ENCODE measurements around the gene WDR59. TPM values are rescaled to one million over a fixed set of nuclear protein-coding genes. Genes with fewer than 3 reads are reported as not detected.
A peak's percentile ranks its signal among the peaks of the same experiment; 100 is the strongest.
"Not testable (repeated sequence)": the region's sequence is repeated elsewhere in the genome, so short reads cannot be mapped to it uniquely, and the experiment has no call there.

Gene WDR59
- total RNA-seq, result 10 to 100 TPM; 35.0 to 62.3 (median 47.2) TPM
- 17.4 TPM for polyA plus RNA-seq
- long read RNA-seq, donor 1, full-length matches to known transcripts, result 7 of 60 reads
- long read RNA-seq, donor 1, partial matches to known transcripts, result 38 of 60 reads
- long read RNA-seq, donor 1, other reads (novel, unspliced or antisense), result 15 of 60 reads
- long read RNA-seq, donor 2, full-length matches to known transcripts, result 5 of 34 reads
- long read RNA-seq, donor 2, partial matches to known transcripts, result 19 of 34 reads
- long read RNA-seq, donor 2, other reads (novel, unspliced or antisense), result 10 of 34 reads
- long read RNA-seq, donor 3, full-length matches to known transcripts, result 2 of 31 reads
- long read RNA-seq, donor 3, partial matches to known transcripts, result 24 of 31 reads
- long read RNA-seq, donor 3, other reads (novel, unspliced or antisense), result 5 of 31 reads
- long read RNA-seq, donor 4, full-length matches to known transcripts, result 6 of 16 reads
- long read RNA-seq, donor 4, partial matches to known transcripts, result 6 of 16 reads
- long read RNA-seq, donor 4, other reads (novel, unspliced or antisense), result 4 of 16 reads

GRCh38 chr16:74984529-74985296 lies at the start of gene WDR59:
Gene WDR59 (minus strand): TSS chr16:74985123. CDS start chr16:74985017, 106 bp downstream.
- H3K9me3 ChIP-seq (ENCODE audit: control insufficient read depth, low read length), result no peaks in the 10 kb centered on the region
- intact Hi-C loops (cut with DNase I), result no loop called here

GRCh38 chr16:75032655-75033054 lies 47.7 kb upstream of the WDR59 start:
- intact Hi-C loops (cut with DNase I), result no loop called here
- ATAC-seq (no peak), DNase-seq (no peak)
- Histone ChIP-seq H3K27ac (ENCODE audit: low read length) (no peak overlapping the region), H3K4me1 (ENCODE audit: control insufficient read depth, insufficient read depth, low read length) (peaks cover under 1% of the 10 kb centered on the region), H3K9me3 (ENCODE audit: control insufficient read depth, low read length) (no peaks in the 10 kb centered on the region), H3K4me3 (ENCODE audit: low read length) (no peak overlapping the region), H3K27me3 (ENCODE audit: control insufficient read depth, insufficient read depth) (no peaks in the 10 kb centered on the region)

More at GRCh38 chr16:74984529-74985296, at the start of gene WDR59:
- Histone ChIP-seq H3K4me1 (ENCODE audit: control insufficient read depth, insufficient read depth, low read length) (no peaks in the 10 kb centered on the region), H3K4me3 (ENCODE audit: low read length) (peak within 1 kb of the TSS; percentile 84), H3K27ac (ENCODE audit: low read length) (peak within 1 kb of the TSS; percentile 33), H3K27me3 (ENCODE audit: control insufficient read depth, insufficient read depth) (no peaks in the 10 kb centered on the region)
- WGBS, result under 1% methylated on average over 68 of the region's 68 CpGs
- DNase-seq (peak; percentile 99 to 100 (median 99)), ATAC-seq (peak; percentile 100)

GRCh38 chr16:75029854-75030253 lies 44.9 kb upstream of the WDR59 start:
- Histone ChIP-seq H3K9me3 (ENCODE audit: control insufficient read depth, low read length) (no peaks in the 10 kb centered on the region), H3K27ac (ENCODE audit: low read length) (no peak overlapping the region), H3K27me3 (ENCODE audit: control insufficient read depth, insufficient read depth) (no peaks in the 10 kb centered on the region), H3K4me1 (ENCODE audit: control insufficient read depth, insufficient read depth, low read length) (peaks cover 5% of the 10 kb centered on the region), H3K4me3 (ENCODE audit: low read length) (no peak overlapping the region)
- intact Hi-C loops (cut with DNase I), result no loop called here
- ATAC-seq (no peak), DNase-seq (no peak)

GRCh38 chr16:75028544-75029135 lies 43.7 kb upstream of the WDR59 start:
- Histone ChIP-seq H3K27ac (ENCODE audit: low read length) (no peak overlapping the region), H3K27me3 (ENCODE audit: control insufficient read depth, insufficient read depth) (no peaks in the 10 kb centered on the region), H3K9me3 (ENCODE audit: control insufficient read depth, low read length) (no peaks in the 10 kb centered on the region), H3K4me3 (ENCODE audit: low read length) (no peak overlapping the region), H3K4me1 (ENCODE audit: control insufficient read depth, insufficient read depth, low read length) (peaks cover 6% of the 10 kb centered on the region)
- ATAC-seq (no peak), DNase-seq (no peak)
- intact Hi-C loops (cut with DNase I), result no loop called here
- 70% methylated on average over 4 of the region's 4 CpGs for WGBS

- H3K27ac ChIP-seq (ENCODE audit: low read length), result no peak overlapping the region
- H3K27me3 ChIP-seq (ENCODE audit: control insufficient read depth, insufficient read depth), result no peaks in the 10 kb centered on the region
- no peak for ATAC-seq
- no peaks in the 10 kb centered on the region for H3K9me3 ChIP-seq (ENCODE audit: control insufficient read depth, low read length)
- intact Hi-C loops (cut with DNase I), result no loop called here
- WGBS, result 87% methylated on average over 6 of the region's 6 CpGs
- DNase-seq, result no peak
- peaks cover 6% of the 10 kb centered on the region for H3K4me1 ChIP-seq (ENCODE audit: control insufficient read depth, insufficient read depth, low read length)
- H3K4me3 ChIP-seq (ENCODE audit: low read length), result no peak overlapping the region
Measured at GRCh38 chr16:75027520-75028300, 42.8 kb upstream of the WDR59 start.

GRCh38 chr16:75026892-75027391 lies 42.0 kb upstream of the WDR59 start:
- Histone ChIP-seq H3K4me3 (ENCODE audit: low read length) (no peak overlapping the region), H3K9me3 (ENCODE audit: control insufficient read depth, low read length) (no peaks in the 10 kb centered on the region), H3K4me1 (ENCODE audit: control insufficient read depth, insufficient read depth, low read length) (peaks cover 6% of the 10 kb centered on the region), H3K27ac (ENCODE audit: low read length) (no peak overlapping the region), H3K27me3 (ENCODE audit: control insufficient read depth, insufficient read depth) (no peaks in the 10 kb centered on the region)
- ATAC-seq (peak in 1 of 2 donors; percentile 31), DNase-seq (no peak)
- intact Hi-C loops (cut with DNase I), result no loop called here
- 91% methylated on average over 2 of the region's 2 CpGs for WGBS

GRCh38 chr16:75026239-75026891 lies 41.4 kb upstream of the WDR59 start:
- intact Hi-C loops (cut with DNase I); H3K27ac ChIP-seq (ENCODE audit: low read length); DNase-seq; H3K27me3 ChIP-seq (ENCODE audit: control insufficient read depth, insufficient read depth); H3K9me3 ChIP-seq (ENCODE audit: control insufficient read depth, low read length); H3K4me3 ChIP-seq (ENCODE audit: low read length); H3K4me1 ChIP-seq (ENCODE audit: control insufficient read depth, insufficient read depth, low read length): not testable (repeated sequence)
- WGBS, result 60% methylated on average over 10 of the region's 10 CpGs
- ATAC-seq, result peak; percentile 96

- 37% methylated on average over 3 of the region's 3 CpGs for WGBS
- peak overlapping the region; percentile 83 for H3K27ac ChIP-seq (ENCODE audit: low read length)
- ATAC-seq (peak; percentile 18 to 34), DNase-seq (no peak)
- intact Hi-C loops (cut with DNase I), result no loop called here
- no peaks in the 10 kb centered on the region for H3K9me3 ChIP-seq (ENCODE audit: control insufficient read depth, low read length)
- H3K4me1 ChIP-seq (ENCODE audit: control insufficient read depth, insufficient read depth, low read length), result peaks cover 6% of the 10 kb centered on the region
- H3K27me3 ChIP-seq (ENCODE audit: control insufficient read depth, insufficient read depth), result no peaks in the 10 kb centered on the region
- H3K4me3 ChIP-seq (ENCODE audit: low read length), result no peak overlapping the region
Measured at GRCh38 chr16:75025761-75026160, 40.8 kb upstream of the WDR59 start.

- no peak for DNase-seq
- no peak overlapping the region for H3K27ac ChIP-seq (ENCODE audit: low read length)
- ATAC-seq, result no peak
- intact Hi-C loops (cut with DNase I), result no loop called here
- peaks cover 6% of the 10 kb centered on the region for H3K4me1 ChIP-seq (ENCODE audit: control insufficient read depth, insufficient read depth, low read length)
- no peaks in the 10 kb centered on the region for H3K27me3 ChIP-seq (ENCODE audit: control insufficient read depth, insufficient read depth)
- no peak overlapping the region for H3K4me3 ChIP-seq (ENCODE audit: low read length)
- 66% methylated on average over 4 of the region's 4 CpGs for WGBS
- no peaks in the 10 kb centered on the region for H3K9me3 ChIP-seq (ENCODE audit: control insufficient read depth, low read length)
Measured at GRCh38 chr16:75024594-75024993, 39.7 kb upstream of the WDR59 start.

GRCh38 chr16:75024182-75024581 lies 39.3 kb upstream of the WDR59 start:
- H3K27me3 ChIP-seq (ENCODE audit: control insufficient read depth, insufficient read depth), result no peaks in the 10 kb centered on the region
- no peak overlapping the region for H3K4me3 ChIP-seq (ENCODE audit: low read length)
- ATAC-seq (no peak), DNase-seq (no peak)
- peaks cover 6% of the 10 kb centered on the region for H3K4me1 ChIP-seq (ENCODE audit: control insufficient read depth, insufficient read depth, low read length)
- intact Hi-C loops (cut with DNase I), result no loop called here
- no peaks in the 10 kb centered on the region for H3K9me3 ChIP-seq (ENCODE audit: control insufficient read depth, low read length)
- no peak overlapping the region for H3K27ac ChIP-seq (ENCODE audit: low read length)
- 72% methylated on average over 3 of the region's 3 CpGs for WGBS
